B cell (primary cell): ENCODE measurements around the gene LRRC8D. TPM values are rescaled to one million over a fixed set of nuclear protein-coding genes. Genes with fewer than 3 reads are reported as not detected.

Experiments
- ATAC-seq: fragments of 200-7000 bp; cut with Tn5 transposase; one replicate; pipeline ENCODE4 v1.10.0; 2021; ENCODE audit warnings: low read depth, mild to moderate bottlenecking, moderate number of reproducible peaks, moderate library complexity
- CTCF ChIA-PET: fragments of 350-600 bp; sonication (Branson Sonifier 250); formaldehyde crosslinking; loops from one replicate; lab custom pipeline; 2021; ENCODE audit warnings: antibody characterized with exemption, inconsistent platforms; lab: Charles Lee
- POLR2A ChIA-PET: fragments of 350-600 bp; sonication (Branson Sonifier 250); formaldehyde crosslinking; loops from one replicate; lab custom pipeline; 2021; ENCODE audit warnings: antibody characterized with exemption; lab: Charles Lee
- DNase-seq: peaks from one replicate; pipeline ENCODE4 v3.0.0; 2013
- H2AFZ ChIP-seq: 2 replicates; pipeline ENCODE4 v1.6.1; 2012; ENCODE audit warnings: mild to moderate bottlenecking, low read depth, low read length; ENCODE audit not compliant: insufficient read depth, poor library complexity, severe bottlenecking
- H3K27ac ChIP-seq, 2 donors: 1 replicate in 1 of 2; 2 replicates in 1 of 2; pipeline ENCODE4 v1.5.1; 2012 to 2013; ENCODE audit warnings: low read length in 2 of 2, mild to moderate bottlenecking in 2 of 2, moderate library complexity in 1 of 2
- H3K27me3 ChIP-seq, 4 experiments: fragments of 200-600 bp in 1 of 4; sonication (generic) in 1 of 4; replicated peaks in 1 of 4; 1 replicate in 2 of 4; 2 replicates in 2 of 4; pipeline versions ENCODE4 v1.6.1 to v1.7.0; 2013 to 2016; ENCODE audit warnings: low read length in 3 of 4, mild to moderate bottlenecking in 2 of 4, mixed read lengths in 1 of 4, moderate library complexity in 1 of 4; ENCODE audit not compliant: insufficient read depth in 4 of 4, control insufficient read depth in 3 of 4; ENCODE audit errors: control extremely low read depth in 1 of 4
- H3K36me3 ChIP-seq, 2 experiments: replicated peaks in 1 of 2; 1 replicate in 1 of 2; 2 replicates in 1 of 2; pipeline versions ENCODE4 v1.6.1 to v1.7.1; 2013; ENCODE audit warnings: low read length in 1 of 2; ENCODE audit not compliant: insufficient read depth in 2 of 2, control insufficient read depth in 1 of 2; ENCODE audit errors: control extremely low read depth in 1 of 2, extremely low read depth in 1 of 2
- H3K4me1 ChIP-seq, 2 donors: fragments of 200-600 bp in 1 of 2; sonication (generic) in 1 of 2; 1 replicate in 1 of 2; 2 replicates in 1 of 2; pipeline versions ENCODE4 v1.5.1 to v1.6.1; 2013 to 2017; ENCODE audit warnings: low read length in 2 of 2; ENCODE audit not compliant: control insufficient read depth in 2 of 2, insufficient read depth in 2 of 2
- H3K4me2 ChIP-seq: replicated peaks from 2 replicates; pipeline ENCODE3; 2012; ENCODE audit warnings: mild to moderate bottlenecking, low read depth, low read length; ENCODE audit not compliant: poor library complexity, severe bottlenecking
- H3K4me3 ChIP-seq, 5 experiments: fragments of 200-600 bp in 1 of 5; sonication (generic) in 1 of 5; 1 replicate in 3 of 5; 2 replicates in 2 of 5; pipeline versions ENCODE4 v1.5.1 to v1.7.0; 2011 to 2016; ENCODE audit warnings: low read length in 4 of 5, mild to moderate bottlenecking in 4 of 5, low read depth in 2 of 5, control low read depth in 1 of 5, moderate library complexity in 1 of 5; ENCODE audit not compliant: insufficient read depth in 1 of 5; ENCODE audit errors: control extremely low read depth in 1 of 5, extremely low read depth in 1 of 5
- H3K79me2 ChIP-seq: fragments of 200-600 bp; sonication (generic); one replicate; pipeline ENCODE4 v1.6.0; 2016; ENCODE audit warnings: low read length; ENCODE audit not compliant: control insufficient read depth, insufficient read depth
- H3K9ac ChIP-seq: fragments of 200-600 bp; sonication (generic); 2 replicates; pipeline ENCODE4 v1.6.1; 2017; ENCODE audit warnings: mild to moderate bottlenecking, low read length, moderate library complexity
- H3K9me3 ChIP-seq, 3 donors: one replicate each; pipeline versions ENCODE4 v1.6.1 to v1.7.1; 2013; ENCODE audit warnings: low read length in 2 of 3; ENCODE audit not compliant: control insufficient read depth in 2 of 3, insufficient read depth in 1 of 3; ENCODE audit errors: control extremely low read depth in 1 of 3
- H4K20me1 ChIP-seq: 2 replicates; pipeline ENCODE4 v1.6.0; 2012; ENCODE audit warnings: mild to moderate bottlenecking, low read length; ENCODE audit not compliant: insufficient read depth, control insufficient read depth, poor library complexity, severe bottlenecking
- H3K27ac Mint-ChIP-seq: one replicate; pipeline ENCODE4 v1.8.0; 2021; ENCODE audit warnings: mixed read lengths
- H3K27me3 Mint-ChIP-seq: one replicate; pipeline ENCODE4 v1.8.0; 2021; ENCODE audit warnings: mixed read lengths
- H3K4me1 Mint-ChIP-seq: one replicate; pipeline ENCODE4 v1.8.0; 2021; ENCODE audit warnings: mixed read lengths
- H3K4me3 Mint-ChIP-seq: one replicate; pipeline ENCODE4 v1.8.0; 2021; ENCODE audit warnings: mixed read lengths
- H3K9me3 Mint-ChIP-seq: one replicate; pipeline ENCODE4 v1.8.0; 2022; ENCODE audit warnings: mixed read lengths; ENCODE audit not compliant: insufficient read depth
- EZH2 ChIP-seq: IDR thresholded peaks from 2 replicates; pipeline ENCODE4 v1.6.1; 2012; ENCODE audit warnings: borderline replicate concordance, low read depth, mild to moderate bottlenecking, moderate library complexity, low read length; ENCODE audit not compliant: insufficient read depth, poor library complexity, severe bottlenecking
- WGBS: methylation state at CpG from one replicate; pipeline ENCODE4 v1.1.5; 2013; ENCODE audit warnings: missing lambda C conversion rate; ENCODE audit not compliant: insufficient coverage; 5-methylcytosine and 5-hydroxymethylcytosine counted together
- intact Hi-C: fragments of 100-400 bp; cut with micrococcal nuclease; formaldehyde crosslinking; loops from one replicate; pipeline ENCODE4 v1.10.0; 2022
- polyA plus RNA-seq: library from polyadenylated mRNA; depleted of rRNA; stranded (reverse); fragments of >200 nt; gene quantifications from 2 replicates; pipeline ENCODE4 v1.2.3, GENCODE V29; 2012
- total RNA-seq, 2 donors: library from RNA; stranded (reverse); fragments of 120-200 nt in 1 of 2; gene quantifications; 1 replicate in 1 of 2; 2 replicates in 1 of 2; pipeline versions ENCODE4 v1.2.3 to v1.2.4, GENCODE V29; 2013 to 2022
- TF ChIP-seq, protein P1 (sequence below): fragments of 200-600 bp; IDR thresholded peaks from one replicate; pipeline ENCODE4 v1.8.0; 2022; ENCODE audit warnings: antibody characterized with exemption, mild to moderate bottlenecking

The LRRC8D gene
- total and polyA plus RNA-seq, 2 donors (not counting 1 experiment from before 2014, with no cell fraction given) = 23.7 to 47.0 TPM

DNA sequence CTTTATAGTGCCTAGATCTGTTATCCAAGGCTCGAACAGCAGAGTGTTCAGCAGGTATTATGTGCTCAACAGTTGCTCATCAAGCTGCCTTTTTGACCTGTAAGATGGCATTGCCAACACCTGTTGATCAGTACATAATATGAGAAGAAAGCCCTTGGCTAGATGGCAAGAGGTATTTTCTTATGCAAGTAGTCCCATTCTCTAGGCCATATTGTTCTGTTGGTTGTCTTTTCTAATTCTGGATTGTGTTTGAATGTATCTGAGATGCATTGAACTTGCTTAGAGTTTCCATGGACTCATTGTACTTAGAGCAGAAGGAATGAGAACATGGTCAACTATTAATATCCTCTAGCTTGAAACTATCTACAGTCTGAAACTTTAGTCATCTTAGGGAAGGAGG, 57.4 kb downstream of the LRRC8D start:
- peaks cover 10% of the 10 kb centered on the region for H4K20me1 ChIP-seq
- DNase-seq = no peak
- H3K9me3 Mint-ChIP-seq = peaks cover 3% of the 10 kb centered on the region
- TF ChIP-seq, protein P1, sequence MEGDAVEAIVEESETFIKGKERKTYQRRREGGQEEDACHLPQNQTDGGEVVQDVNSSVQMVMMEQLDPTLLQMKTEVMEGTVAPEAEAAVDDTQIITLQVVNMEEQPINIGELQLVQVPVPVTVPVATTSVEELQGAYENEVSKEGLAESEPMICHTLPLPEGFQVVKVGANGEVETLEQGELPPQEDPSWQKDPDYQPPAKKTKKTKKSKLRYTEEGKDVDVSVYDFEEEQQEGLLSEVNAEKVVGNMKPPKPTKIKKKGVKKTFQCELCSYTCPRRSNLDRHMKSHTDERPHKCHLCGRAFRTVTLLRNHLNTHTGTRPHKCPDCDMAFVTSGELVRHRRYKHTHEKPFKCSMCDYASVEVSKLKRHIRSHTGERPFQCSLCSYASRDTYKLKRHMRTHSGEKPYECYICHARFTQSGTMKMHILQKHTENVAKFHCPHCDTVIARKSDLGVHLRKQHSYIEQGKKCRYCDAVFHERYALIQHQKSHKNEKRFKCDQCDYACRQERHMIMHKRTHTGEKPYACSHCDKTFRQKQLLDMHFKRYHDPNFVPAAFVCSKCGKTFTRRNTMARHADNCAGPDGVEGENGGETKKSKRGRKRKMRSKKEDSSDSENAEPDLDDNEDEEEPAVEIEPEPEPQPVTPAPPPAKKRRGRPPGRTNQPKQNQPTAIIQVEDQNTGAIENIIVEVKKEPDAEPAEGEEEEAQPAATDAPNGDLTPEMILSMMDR = no peak
- no peak for TF ChIP-seq EZH2
- peaks cover 75% of the 10 kb centered on the region for H3K79me2 ChIP-seq
- H2AFZ ChIP-seq = no peak overlapping the region
- H3K36me3 ChIP-seq = peaks cover 7 to 9% of the 10 kb centered on the region in 2 experiments
- WGBS = 100% methylated on average over 1 of the region's 1 CpG
- H3K4me3 ChIP-seq = no peak overlapping the region
- ChIA-PET POLR2A (no interaction called here), CTCF (no interaction called here)
- H3K9ac ChIP-seq = no peak overlapping the region
- no peaks in the 10 kb centered on the region for H3K4me1 ChIP-seq
- H3K27ac ChIP-seq = no peak overlapping the region
- no peaks in the 10 kb centered on the region for H3K27me3 Mint-ChIP-seq
- H3K4me1 Mint-ChIP-seq = peaks cover 7% of the 10 kb centered on the region
- no peak overlapping the region for H3K27ac Mint-ChIP-seq
- no peak overlapping the region for H3K4me2 ChIP-seq
- no peaks in the 10 kb centered on the region for H3K27me3 ChIP-seq
- intact Hi-C loops = no loop called here
- no peak overlapping the region for H3K4me3 Mint-ChIP-seq
- ATAC-seq = no peak
- H3K9me3 ChIP-seq = peaks cover 1 to 12% (median 5%) of the 10 kb centered on the region in 3 donors

- TF ChIP-seq EZH2 = no peak
- TF ChIP-seq, protein P1 = no peak
- DNase-seq (no peak), ATAC-seq (no peak)
- intact Hi-C loops = no loop called here
- Histone ChIP-seq H3K27ac (no peak overlapping the region), H3K9ac (no peak overlapping the region), H3K9me3 (peaks cover 1 to 12% (median 5%) of the 10 kb centered on the region in 3 donors), H3K79me2 (peaks cover 81% of the 10 kb centered on the region), H4K20me1 (peaks cover 27% of the 10 kb centered on the region), H2AFZ (no peak overlapping the region), H3K4me3 (no peak overlapping the region), H3K4me1 (no peaks in the 10 kb centered on the region), H3K27me3 (no peaks in the 10 kb centered on the region), H3K36me3 (peaks cover 14 to 17% of the 10 kb centered on the region in 2 experiments), H3K4me2 (no peak overlapping the region)
- H3K27ac Mint-ChIP-seq = no peak overlapping the region
- H3K4me1 Mint-ChIP-seq = peaks cover 4% of the 10 kb centered on the region
- peaks cover 3% of the 10 kb centered on the region for H3K9me3 Mint-ChIP-seq
- ChIA-PET POLR2A (no interaction called here), CTCF (no interaction called here)
- WGBS = no CpG with 5 or more reads among the region's 1 CpG
- no peaks in the 10 kb centered on the region for H3K27me3 Mint-ChIP-seq
- H3K4me3 Mint-ChIP-seq = no peak overlapping the region
Observed at GRCh38 chr1:89880679-89881078, 59.8 kb downstream of the LRRC8D start.
